Measurements from ENCODE around the gene CD320.
"Not testable (repeated sequence)": the region's sequence is repeated elsewhere in the genome, so short reads cannot be mapped to it uniquely, and the experiment has no call there.

The CD320 gene

DNA sequence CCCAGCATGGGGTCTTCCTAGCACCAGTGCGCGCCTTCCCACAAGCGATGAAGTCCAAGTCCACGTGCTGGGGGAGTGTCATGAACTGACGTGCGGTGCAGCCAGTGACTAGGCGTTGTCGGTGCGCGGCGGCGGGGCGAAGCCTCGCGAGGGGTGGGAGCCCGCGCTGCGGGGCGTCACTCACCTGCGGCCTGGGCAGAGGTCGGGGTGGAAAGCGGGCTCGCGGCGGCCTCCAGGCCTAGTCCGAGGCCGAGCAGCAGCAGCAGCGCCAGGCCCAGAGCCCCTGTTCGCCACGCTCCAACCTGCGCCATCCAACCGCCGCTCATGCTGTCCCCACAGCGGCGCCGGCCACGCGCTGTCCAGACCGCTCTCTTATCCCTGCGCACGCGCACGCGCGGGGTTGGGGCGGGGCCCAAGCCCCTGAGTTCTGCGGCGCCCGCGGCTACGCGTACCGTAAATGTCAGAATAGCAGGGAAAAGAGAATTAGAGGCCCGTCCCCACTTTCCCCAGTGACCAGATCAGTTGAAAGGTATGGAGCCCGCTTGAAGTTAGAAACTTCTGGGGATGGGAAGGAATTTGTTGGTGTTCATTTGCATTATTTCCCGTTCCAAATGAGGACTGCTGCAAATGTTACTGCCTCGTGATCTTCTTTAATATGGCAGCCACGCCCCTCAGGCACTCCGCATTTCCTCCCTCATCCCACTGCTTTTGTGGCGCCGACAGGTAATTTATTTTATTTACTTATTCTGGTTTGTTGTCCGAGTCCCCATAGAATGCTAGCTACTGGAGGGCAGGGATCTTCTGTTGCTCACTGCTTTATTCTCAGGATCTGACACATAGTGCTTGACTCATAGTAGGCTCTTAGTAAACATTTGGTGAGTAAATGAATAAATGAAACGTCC, at the start of gene CD320:
Gene CD320 (minus strand): TSS at position 394 of the 902 bp plus-strand sequence. CDS start 68 bp downstream, at position 326.
- DNase-seq, result peak; percentile 92

DNA sequence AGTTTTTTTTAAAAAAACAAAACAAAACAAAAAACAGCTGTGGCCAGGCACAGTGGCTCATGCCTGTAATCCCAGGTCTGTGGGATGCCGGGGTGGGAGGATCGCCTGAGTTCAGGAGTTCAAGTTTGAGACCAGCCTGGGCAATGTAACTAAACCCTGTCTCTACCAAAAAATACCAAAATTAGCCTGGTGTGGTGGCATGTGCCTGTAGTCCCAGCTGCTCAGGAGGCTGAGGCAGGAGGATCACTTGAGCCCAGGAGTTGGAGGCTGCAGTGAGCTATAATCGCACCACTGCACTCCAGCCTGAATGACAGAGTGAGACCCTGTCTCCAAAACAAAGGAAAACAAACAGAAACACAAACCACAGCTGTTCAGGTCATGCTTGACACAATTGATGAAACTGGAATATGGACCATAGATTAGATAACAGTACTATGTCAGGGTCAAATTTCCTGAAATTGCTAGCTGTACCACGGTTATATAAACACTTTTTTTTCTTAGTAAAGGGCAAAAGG, 48.9 kb upstream of the CD320 start:
- DNase-seq, result no peak

DNA sequence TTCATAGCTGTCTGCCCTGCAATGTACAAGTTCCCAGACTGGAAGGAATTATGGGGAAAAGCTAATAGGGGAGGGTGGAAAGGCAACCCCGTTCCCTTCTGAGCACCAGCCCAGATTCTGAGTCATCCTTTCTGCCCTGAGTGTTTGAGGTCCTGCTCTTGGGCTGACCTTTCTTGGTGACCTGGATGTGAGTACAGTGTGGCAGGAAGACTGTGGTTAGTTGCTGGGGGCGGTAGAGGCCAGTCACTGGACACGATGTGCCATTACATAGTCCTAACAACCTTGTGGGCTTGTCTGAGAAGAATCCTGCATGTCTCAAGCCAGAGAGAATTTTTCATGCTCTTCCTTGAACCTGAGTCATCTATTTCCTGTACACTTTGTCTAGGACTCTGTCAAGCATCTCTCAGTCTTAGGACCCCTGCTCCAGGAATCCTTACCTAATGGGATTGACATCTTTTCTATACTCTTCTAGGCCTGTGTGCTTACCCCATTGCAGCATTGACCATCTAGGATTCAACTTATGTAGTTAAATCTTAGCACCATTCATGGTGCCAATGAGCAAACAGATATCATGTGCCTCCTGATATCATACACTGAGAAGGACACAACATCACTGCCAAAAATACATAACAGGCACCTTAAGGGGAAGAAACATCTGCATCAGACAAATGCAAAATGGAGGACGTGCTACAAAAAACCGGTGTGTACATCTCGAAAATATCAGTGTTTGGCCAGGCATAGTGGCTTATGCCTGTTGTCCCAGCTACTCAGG, 47.7 kb upstream of the CD320 start:
- DNase-seq, result no peak

DNA sequence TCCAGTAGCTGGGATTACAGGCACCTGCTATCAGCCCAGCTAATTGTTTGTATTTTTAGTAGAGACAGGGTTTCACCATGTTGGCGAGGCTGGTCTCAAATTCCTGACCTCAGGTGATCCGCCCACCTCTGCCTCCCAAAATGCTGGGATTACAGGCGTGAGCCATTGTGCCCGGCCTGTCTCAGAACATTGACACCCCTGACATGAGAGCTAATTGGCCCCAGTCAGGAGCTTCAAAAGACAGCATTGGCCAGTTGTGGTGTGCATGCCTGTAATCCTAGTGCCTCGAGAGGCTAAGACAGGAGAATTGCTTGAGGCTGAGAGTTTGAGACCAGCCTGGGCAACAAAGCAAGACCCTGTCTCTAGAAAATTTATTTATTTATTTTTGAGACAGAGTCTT, 44.7 kb upstream of the CD320 start:
- not testable (repeated sequence) for DNase-seq

DNA sequence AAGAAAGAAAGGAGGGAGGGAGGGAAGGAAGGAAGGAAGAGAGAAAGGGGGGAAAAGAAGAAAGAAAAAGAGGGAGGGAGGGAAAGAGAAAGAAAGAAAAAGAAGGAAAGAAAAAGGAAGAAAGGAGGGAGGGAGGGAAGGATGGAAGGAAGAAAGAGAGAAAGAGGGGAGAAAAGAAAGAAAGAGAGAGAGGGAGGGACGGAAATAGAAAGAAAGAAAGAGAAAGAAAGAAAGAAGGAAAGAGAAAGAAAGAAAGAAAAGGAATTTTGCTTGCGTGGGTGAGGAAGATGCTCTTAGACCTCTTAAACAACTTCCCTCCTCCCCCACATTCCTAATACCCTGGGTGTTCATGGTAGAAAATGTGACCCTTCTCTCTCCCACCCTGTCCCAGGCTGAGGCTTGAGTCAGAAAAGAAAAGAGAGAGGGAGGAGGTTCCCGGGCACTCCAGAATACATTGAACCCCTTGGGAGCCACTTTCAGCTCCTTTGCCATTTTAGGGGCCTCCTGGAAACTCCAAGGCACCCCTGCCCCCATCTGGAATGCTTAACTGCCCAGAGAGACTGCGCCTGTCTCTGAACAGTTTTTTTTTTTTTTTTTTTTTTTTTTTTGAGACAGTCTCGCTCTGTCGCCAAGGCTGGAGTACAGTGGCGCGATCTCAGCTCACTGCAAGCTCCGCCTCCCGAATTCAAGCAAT, 44.1 kb upstream of the CD320 start:
- DNase-seq, result no peak

DNA sequence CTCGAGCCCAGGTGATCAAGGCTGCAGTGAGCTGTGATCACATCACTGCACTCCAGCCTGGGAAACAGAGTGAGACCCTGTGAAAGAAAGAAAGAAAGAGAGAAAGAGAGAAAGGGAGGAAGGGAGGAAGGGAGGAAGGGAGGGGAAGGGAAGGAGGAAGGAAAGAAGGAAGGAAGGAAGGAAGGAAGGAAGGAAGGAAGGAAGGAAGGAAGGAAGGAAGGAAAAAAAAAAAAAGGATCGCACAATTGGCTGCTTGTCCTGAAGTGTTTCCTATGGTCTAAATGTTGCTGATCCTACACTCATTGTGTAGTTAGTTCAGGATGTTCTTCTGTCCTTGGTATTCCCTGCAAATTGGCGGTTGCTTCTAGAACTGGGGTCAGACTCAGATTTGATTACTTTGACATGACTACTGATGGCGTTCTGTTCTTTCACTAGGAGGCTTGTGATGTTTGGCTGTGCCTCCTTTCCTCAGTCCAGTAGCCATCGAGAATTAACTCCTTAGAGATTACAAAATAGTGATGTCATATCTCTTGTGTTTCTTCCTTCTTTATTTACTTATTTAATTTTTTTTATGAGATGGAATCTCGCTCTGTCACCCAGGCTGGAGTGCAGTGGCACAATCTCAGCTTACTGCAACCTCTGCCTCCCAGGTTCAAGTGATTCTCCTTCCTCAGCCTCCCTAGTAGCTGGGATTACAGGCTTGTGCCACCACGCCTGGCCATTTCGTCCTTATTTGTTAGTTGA, 41.6 kb upstream of the CD320 start:
- not testable (repeated sequence) for DNase-seq

DNA sequence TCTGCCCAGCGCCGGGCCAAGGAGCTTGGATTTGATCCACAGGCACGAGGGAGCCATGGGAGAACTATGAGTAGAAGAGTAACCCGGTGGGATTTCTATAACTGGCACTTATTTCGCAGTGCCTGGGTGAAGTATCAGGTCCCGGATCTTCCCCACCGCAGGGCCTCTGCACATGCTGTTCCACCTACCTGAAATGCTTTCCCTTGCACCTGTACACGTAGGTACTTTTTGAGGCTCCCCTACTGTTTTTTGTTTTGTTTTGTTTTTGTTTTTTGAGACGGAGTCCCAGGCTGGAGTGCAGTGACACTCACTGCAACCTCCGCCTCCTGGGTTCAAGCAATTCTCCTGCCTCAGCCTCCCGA, 35.3 kb upstream of the CD320 start:
- no peak for DNase-seq

DNA sequence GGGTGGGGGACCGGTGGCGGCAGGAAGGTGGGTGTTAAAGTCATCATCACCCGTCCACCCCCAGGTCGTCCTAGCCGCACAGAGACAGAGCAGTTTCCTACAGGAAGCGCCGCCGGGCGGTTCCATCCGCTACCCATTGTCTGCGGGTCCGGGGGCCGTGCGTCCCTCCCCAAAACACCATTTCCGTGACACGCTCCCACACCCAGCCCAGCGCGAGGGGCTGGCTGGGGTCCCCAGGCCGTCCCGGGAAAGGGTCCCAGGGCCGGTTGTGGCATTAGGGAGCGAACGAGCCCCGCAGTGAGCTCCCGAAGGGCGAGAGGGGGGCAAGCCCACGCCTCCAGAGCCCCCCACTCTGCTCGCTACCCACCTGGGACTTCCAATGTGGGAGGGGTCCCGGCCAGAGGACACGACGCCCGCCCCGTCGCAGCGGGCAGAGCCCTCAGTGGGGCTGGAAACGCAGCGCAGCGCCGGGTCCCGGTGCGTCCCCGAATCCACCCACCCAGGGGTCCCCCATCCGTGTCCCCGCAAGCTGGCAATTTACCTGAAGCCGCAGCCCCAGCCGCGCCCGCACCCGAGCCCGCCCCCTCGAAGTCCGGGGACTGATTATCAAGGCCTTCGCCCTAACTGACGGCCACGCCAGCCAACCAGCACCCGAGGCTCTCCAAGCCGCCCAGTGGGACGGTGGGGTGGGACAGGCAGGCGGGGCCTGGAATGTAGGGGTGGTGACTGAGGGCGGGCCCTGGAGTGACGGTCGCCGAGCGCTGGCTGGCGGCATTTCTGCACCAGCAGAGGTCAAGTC, 34.7 kb upstream of the CD320 start, which contains the start of gene KANK3:
Gene KANK3 (minus strand): TSS at position 579 of the 799 bp plus-strand sequence. CDS start 5,434 bp downstream, outside the sequence.
- peak; percentile 97 for DNase-seq

DNA sequence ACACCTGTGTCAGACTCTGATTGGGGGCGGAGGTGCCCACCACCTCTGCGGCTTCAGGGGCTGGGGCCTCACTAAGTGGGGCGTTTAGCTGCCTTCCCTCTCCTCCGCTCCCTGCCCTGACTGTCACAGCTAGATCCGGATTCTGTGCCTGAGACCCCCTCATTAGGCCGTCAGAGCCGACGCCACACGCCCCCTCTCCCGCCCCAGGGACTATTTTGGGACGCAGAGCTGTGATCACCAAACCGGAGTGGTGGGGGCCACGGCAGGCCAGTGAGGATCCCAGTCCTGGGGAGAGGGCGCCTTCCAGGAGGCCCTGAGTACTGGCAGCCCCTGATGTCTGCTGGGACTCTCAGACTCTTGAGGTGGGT, 34.1 kb upstream of the CD320 start:
- DNase-seq, result no peak

DNA sequence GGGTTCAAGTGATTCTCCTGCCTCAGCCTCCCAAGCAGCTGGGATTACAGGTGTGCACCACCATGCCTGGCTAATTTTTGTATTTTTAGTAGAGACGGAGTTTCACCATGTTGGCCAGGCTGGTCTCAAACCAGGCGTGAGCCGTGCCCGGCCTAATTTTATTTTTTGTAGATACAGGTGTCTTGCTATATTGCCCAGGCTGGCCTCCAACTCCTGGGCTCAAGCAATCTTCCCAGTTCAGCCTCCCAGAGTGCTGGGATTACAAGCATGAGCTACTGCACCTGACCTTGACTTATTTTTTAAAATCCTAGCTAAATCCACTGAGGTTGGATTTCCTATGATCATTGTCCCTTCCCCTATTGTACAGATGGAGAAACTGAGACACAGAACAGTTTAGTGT, 33.3 kb upstream of the CD320 start:
- DNase-seq, result not testable (repeated sequence)

DNA sequence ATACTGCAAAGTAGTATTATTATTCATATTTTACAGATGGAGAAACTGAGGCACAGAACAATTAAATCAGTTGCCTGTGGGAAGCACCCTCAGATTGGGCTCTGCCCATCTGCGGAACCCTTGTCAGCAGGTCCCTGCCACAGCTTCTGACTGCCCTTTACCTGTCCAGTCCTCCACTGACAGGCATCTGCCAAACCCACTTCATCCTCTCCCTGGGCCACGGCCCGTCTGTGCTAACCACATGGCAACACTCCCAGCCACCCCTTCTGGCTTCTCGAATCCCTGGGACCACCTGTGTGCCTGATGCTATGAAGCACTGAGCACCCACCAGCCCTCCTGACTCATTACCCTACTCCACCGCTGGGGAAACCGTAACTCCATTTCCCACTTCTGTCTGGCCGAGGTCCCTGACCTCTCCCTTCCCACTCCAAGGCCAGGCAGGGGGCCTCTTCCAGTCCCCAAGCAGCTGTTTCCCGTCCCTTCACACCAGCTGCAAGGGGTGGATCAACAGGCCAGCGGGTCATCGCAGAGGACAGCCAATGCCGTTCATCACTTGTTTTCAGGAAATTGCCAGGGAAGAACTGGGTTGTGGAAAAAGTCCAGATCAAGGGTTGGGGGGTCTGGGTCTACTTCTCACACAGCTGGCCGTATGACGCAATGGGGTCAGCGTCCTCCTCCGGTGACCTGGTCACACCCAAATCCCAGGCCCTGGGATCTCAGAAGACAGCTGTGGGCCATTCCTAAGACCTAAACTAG, 32.4 kb upstream of the CD320 start:
- DNase-seq, result no peak

DNA sequence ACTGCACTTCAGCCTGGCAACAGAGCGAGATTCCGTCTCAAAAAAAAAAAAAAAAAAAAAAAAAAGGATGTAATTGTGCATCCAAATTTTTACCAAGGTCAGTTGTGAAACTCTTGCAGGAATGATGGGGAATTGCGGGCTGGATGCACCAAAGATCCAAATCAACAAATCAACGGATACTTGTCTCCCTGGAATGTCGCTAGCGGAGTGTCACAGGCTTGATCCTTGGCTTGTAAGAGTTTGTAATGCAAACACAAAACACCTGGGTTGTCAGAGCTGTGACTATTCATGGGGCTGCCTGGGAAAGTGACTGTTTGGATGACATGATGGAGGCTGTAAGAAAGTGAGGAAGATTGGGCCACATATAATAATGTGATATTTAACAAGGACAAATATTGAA, 30.7 kb upstream of the CD320 start:
- no peak for DNase-seq

DNA sequence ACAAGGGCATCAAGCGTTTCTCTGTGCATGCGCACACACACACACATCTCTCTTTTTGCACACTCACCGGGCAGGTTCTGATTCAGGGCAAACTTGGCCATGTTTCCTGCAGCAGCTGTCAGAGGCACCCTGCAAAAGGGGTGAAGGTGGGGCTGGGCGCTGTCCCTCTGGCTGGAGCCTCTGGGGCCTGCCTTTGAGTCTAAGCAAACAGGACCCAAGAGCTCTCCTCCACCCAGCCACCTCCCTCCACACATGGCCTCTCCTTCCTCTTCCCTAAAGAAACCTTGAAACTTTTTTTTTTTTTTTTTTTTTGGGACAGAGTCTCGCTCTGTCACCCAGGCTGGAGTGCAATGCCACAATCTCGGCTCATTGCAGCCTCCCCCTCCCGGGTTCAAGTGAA, 29.6 kb upstream of the CD320 start:
- no peak for DNase-seq

DNA sequence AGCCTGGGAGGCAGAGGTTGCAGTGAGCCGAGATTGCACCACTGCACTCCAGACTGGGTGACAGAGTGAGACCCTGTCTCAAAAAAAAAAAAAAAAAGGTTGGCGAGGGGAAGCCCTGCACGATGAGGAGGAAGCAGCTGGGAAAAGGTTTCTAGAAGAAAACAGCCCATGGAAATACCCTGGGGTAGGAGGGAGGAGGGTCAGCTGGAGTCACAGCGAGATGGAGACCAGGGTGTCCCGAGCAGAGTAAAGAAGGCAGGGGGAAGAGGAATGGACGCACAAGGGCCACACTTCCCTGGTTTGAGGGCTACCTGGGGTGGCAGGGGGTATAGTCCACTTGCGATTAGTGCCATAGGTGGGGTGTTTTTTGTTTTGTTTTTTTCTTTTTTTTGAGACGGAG, 28.5 kb upstream of the CD320 start:
- no peak for DNase-seq

DNA sequence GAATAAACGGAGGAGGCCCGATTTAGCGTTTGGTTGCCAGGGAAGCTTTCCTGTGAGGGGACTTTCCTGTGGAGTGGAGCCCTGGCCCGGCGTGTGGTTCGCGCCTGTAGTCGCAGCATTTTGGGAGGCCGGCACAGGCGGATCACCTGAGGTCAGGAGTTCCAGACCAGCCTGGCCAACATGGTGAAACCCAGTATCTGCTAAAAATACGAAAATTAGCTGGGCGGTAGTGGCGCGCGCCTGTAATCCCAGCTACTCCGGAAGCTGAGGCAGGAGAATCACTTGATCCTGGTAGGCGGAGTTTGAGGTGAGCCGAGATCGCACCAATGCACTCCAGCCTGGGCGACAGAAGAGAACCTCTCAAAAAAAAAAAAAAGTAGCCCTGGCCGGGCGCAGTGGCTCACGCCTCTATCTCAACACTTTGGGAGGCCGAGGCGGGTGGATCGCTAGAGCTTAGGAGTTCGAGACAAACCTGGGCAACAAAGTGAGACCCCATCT, 28.0 kb upstream of the CD320 start:
- DNase-seq, result no peak

DNA sequence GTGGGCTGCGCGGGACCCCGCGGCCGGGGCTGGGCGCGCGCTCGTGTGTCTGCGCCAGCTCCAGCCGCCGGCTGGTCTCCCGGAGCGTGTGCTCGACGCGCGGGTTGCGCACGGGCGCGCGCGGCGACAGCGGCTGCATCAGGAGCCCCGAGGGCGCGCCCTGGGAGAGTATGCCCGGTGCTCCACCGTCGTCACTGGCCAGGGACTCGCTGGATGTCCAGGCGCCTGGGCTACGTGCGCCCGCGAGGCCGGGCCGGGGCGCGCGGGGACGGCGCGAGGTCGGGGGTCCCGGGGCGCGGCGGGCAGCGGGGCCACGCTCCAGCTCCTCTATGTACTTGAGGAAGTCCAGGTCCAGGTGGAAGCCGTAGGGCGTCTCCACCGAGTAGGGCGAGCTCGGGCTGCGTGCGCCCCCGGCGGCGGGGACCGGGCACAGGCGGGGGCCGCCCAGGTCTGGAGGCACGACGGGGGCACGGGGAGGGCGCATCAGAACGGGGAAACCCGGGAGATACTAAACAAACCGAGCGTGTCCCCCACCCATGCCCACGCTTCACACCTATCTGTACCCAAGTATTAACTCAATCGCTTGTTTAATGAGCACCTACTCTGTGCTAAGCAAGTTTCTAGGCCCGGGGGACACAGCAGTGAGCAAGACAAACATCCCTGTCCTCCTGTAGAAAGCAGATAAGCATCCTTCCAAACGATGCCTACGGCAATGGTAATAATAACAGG, 27.3 kb upstream of the CD320 start:
- no peak for DNase-seq

DNA sequence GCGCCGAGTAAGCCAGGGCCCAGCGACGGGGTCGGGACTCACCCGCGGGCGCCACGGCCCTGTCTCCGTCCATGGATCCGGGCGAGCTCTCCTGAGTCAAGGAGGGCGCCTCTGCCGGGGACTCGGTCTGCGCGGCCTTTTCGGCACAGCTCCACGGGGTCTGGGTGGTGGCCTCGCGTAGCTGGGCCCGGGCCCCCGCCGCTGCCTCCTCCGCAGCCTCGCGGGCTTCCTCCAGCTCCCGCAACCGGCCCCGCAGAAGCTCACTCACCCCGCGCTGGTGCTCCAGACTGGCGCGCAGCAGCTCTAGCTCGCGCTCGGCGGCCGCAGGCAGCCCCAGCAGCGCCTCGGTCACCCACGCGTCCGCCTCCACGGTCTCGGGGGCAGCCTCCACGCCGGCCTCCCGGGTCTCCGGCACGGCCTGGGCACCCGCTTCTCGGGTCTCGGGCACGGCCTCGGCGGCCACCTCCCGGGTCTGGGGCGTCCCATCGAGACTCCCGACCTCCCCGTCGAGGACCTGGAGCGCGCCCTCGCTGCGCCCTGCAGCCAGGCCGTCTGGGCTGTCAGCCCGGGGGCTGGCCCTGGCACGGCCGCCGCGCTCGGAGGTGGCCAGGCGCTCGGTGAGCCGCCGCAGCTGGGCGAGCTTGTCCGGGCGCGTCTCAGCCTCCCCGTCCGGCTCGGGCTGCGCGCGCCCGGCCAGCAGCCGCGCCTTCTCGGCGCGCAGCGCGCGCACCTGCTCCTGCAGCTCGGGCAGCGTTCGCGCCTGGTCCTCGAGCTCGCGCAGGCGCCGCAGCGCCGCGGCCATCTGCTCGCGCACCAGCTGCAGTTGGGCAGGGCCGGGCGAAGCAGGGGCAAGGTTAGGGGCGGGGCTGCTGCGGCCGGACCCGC, 26.5 kb upstream of the CD320 start:
- DNase-seq, result peak; percentile 55

DNA sequence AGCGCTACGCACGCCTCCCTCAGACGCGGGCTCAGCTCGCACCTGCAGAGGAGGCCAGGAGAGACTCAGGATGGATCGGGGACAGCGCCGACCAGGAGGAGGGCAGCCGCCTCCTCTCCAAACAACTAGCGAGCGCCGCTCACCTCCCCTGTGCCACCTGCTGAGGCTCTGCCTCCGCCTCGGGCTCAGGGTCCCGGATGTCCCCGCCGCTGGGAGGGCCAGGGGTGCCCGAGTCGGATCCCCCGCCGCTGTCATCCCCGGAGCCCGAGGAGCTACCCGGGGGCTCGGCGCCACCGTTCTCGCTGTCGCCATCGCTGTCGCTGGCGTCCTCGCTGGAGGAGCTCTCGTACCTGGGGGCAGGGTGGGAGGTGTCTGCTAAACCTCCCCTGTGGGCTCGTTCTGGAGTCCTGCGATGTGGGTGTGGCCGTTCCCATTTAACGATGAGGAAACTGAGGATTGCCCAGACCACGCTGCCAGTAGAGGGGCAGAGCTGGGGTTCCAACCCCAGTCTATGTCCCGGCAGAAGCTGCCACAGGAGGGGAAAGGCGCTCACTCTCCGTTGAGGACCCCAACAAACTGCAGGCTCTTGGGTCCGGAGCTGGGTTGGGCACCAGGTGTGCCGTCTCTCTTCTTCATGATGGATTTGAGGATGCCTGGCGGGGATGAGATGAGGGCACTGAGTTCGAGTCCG, 25.8 kb upstream of the CD320 start:
- DNase-seq, result no peak
